SK-N-SH (cell line): ENCODE results near the gene TYROBP. TPM values are rescaled to one million over a fixed set of nuclear protein-coding genes. Genes with fewer than 3 reads are reported as not detected.

Experiments used
- CTCF ChIA-PET: fragments of 300-600, 350-600 bp; formaldehyde crosslinking; extraction: SDS; loops from one replicate; lab custom pipeline; 2021; lab: Yijun Ruan, JAX
- POLR2A ChIA-PET: fragments of 350-600 bp; sonication (Branson Sonifier 250); formaldehyde crosslinking; extraction: SDS; loops from one replicate; lab custom pipeline; 2020; ENCODE audit warnings: antibody characterized with exemption, inconsistent platforms; lab: Yijun Ruan, JAX
- DNase-seq: peaks from one replicate; pipeline ENCODE4 v3.0.0; 2012
- H2AFZ ChIP-seq: fragments of 200-600 bp; sonication (generic); 2 replicates; pipeline ENCODE4 v1.8.1; 2016; ENCODE audit warnings: antibody characterized with exemption, mild to moderate bottlenecking, low read depth
- H3F3A ChIP-seq: fragments of 200-600 bp; sonication (generic); replicated peaks from 2 replicates; pipeline ENCODE3; 2016; ENCODE audit warnings: antibody characterized with exemption, mild to moderate bottlenecking; ENCODE audit not compliant: insufficient read depth
- H3K27ac ChIP-seq, 2 experiments: fragments of 200-500 bp in 1 of 2; fragments of 200-600 bp in 1 of 2; sonication (Bioruptor generic) in 1 of 2; sonication (generic), shearing (Covaris generic) in 1 of 2; 2 replicates each; pipeline versions ENCODE4 v1.5.1 to v1.6.1; 2014 to 2016; ENCODE audit warnings: low read depth in 2 of 2, inconsistent platforms in 1 of 2, low read length in 1 of 2, mild to moderate bottlenecking in 1 of 2, mixed read lengths in 1 of 2
- H3K27me3 ChIP-seq: fragments of 200-600 bp; sonication (generic), shearing (Covaris generic); 2 replicates; pipeline ENCODE4 v1.6.1; 2016; ENCODE audit warnings: mixed run types; ENCODE audit not compliant: insufficient read depth
- H3K36me3 ChIP-seq, 2 experiments: fragments of 200-500 bp in 1 of 2; fragments of 200-600 bp in 1 of 2; sonication (Bioruptor generic) in 1 of 2; sonication (generic) in 1 of 2; replicated peaks in 1 of 2; 2 replicates each; pipeline versions ENCODE3 to v1.5.1; 2014 to 2016; ENCODE audit warnings: low read length in 1 of 2, mild to moderate bottlenecking in 1 of 2; ENCODE audit not compliant: insufficient read depth in 2 of 2, control insufficient read depth in 1 of 2
- H3K4me1 ChIP-seq, 2 experiments: fragments of 200-500 bp in 1 of 2; fragments of 200-600 bp in 1 of 2; sonication (Bioruptor generic) in 1 of 2; sonication (generic), shearing (Covaris generic) in 1 of 2; 2 replicates each; pipeline versions ENCODE4 v1.5.1 to v1.6.1; 2014 to 2016; ENCODE audit warnings: low read depth in 1 of 2, low read length in 1 of 2, mixed run types in 1 of 2; ENCODE audit not compliant: insufficient read depth in 2 of 2, control insufficient read depth in 1 of 2
- H3K4me2 ChIP-seq: fragments of 200-600 bp; sonication (generic), shearing (Covaris generic); 2 replicates; pipeline ENCODE4 v1.6.1; 2017; ENCODE audit warnings: mixed run types
- H3K4me3 ChIP-seq, 2 experiments: fragments of 200-500 bp in 1 of 2; fragments of 200-600 bp in 1 of 2; sonication (Bioruptor generic) in 1 of 2; sonication (generic), shearing (Covaris generic) in 1 of 2; 2 replicates each; pipeline versions ENCODE4 v1.5.1 to v1.8.1; 2014 to 2016; ENCODE audit warnings: low read depth in 2 of 2, inconsistent platforms in 1 of 2, low read length in 1 of 2, mild to moderate bottlenecking in 1 of 2, mixed read lengths in 1 of 2, moderate library complexity in 1 of 2
- H3K79me2 ChIP-seq: fragments of 200-600 bp; sonication (generic); 2 replicates; pipeline ENCODE4 v1.8.1; 2017; ENCODE audit warnings: mild to moderate bottlenecking; ENCODE audit not compliant: insufficient read depth
- H3K9ac ChIP-seq: fragments of 200-600 bp; sonication (generic); 2 replicates; pipeline ENCODE4 v1.6.1; 2017; ENCODE audit warnings: mixed run types
- H3K9me2 ChIP-seq: fragments of 200-600 bp; sonication (generic); 2 replicates; pipeline ENCODE4 v1.6.1; 2017; ENCODE audit warnings: mixed run types
- H3K9me3 ChIP-seq: fragments of 200-600 bp; sonication (generic); 2 replicates; pipeline ENCODE4 v1.6.1; 2017; ENCODE audit warnings: mixed run types, mild to moderate bottlenecking, moderate library complexity
- H4K20me1 ChIP-seq: fragments of 200-600 bp; sonication (generic); 2 replicates; pipeline ENCODE4 v1.6.1; 2017; ENCODE audit warnings: mild to moderate bottlenecking, mixed run types; ENCODE audit not compliant: insufficient read depth
- ELF1 ChIP-seq: IDR thresholded peaks from 2 replicates; pipeline ENCODE4 v1.4.0; 2012
- EP300 ChIP-seq, 2 experiments: IDR thresholded peaks; 2 replicates each; pipeline versions ENCODE4 v1.4.0 to v1.6.1; 2012; ENCODE audit warnings: borderline replicate concordance in 1 of 2, low read depth in 1 of 2, low read length in 1 of 2
- EZH2phosphoT487 ChIP-seq: fragments of 200-600 bp; sonication (generic); IDR thresholded peaks from 2 replicates; pipeline ENCODE4 v1.6.1; 2017; ENCODE audit warnings: low read depth, mixed run types, mild to moderate bottlenecking, antibody characterized with exemption, moderate library complexity, borderline replicate concordance
- FOSL2 ChIP-seq: IDR thresholded peaks from 2 replicates; pipeline ENCODE4 v1.4.0; 2012; ENCODE audit warnings: low read depth, mild to moderate bottlenecking, moderate library complexity, borderline replicate concordance
- FOXJ3 ChIP-seq: sonication (generic); formaldehyde crosslinking; IDR thresholded peaks from 2 replicates; pipeline ENCODE4 v1.5.1; 2020; ENCODE audit warnings: mild to moderate bottlenecking, missing genetic modification reagents
- FOXM1 ChIP-seq: IDR thresholded peaks from 2 replicates; pipeline ENCODE4 v1.4.0; 2012; ENCODE audit warnings: low read depth, mild to moderate bottlenecking
- GABPA ChIP-seq: IDR thresholded peaks from 2 replicates; pipeline ENCODE4 v1.4.0; 2012; ENCODE audit warnings: low read depth, mild to moderate bottlenecking
- JUND ChIP-seq: IDR thresholded peaks from 2 replicates; pipeline ENCODE4 v1.4.0; 2012
- NFIC ChIP-seq: IDR thresholded peaks from 2 replicates; pipeline ENCODE4 v1.4.0; 2012; ENCODE audit warnings: borderline replicate concordance
- POLR2AphosphoS5 ChIP-seq: IDR thresholded peaks from 2 replicates; pipeline ENCODE4 v1.6.1; 2012; ENCODE audit warnings: low read depth, low read length
- RFX5 ChIP-seq: IDR thresholded peaks from 2 replicates; pipeline ENCODE4 v1.6.1; 2012; ENCODE audit warnings: mild to moderate bottlenecking, improper control_type of control experiment, low read length
- RXRA ChIP-seq: IDR thresholded peaks from 2 replicates; pipeline ENCODE4 v1.4.0; 2012; ENCODE audit warnings: low read depth, mild to moderate bottlenecking, borderline replicate concordance
- TAF1 ChIP-seq: IDR thresholded peaks from 2 replicates; pipeline ENCODE4 v1.6.1; 2012; ENCODE audit warnings: low read depth, mild to moderate bottlenecking, low read length, moderate library complexity, borderline replicate concordance
- TCF12 ChIP-seq: IDR thresholded peaks from 2 replicates; pipeline ENCODE4 v1.4.0; 2012
- TEAD4 ChIP-seq: IDR thresholded peaks from 2 replicates; pipeline ENCODE4 v1.4.0; 2012; ENCODE audit warnings: mild to moderate bottlenecking, borderline replicate concordance; ENCODE audit not compliant: insufficient read depth
- WGBS: methylation state at CpG from one replicate; pipeline ENCODE4 v1.1.6; 2017; ENCODE audit warnings: low lambda C conversion rate; 5-methylcytosine and 5-hydroxymethylcytosine counted together
- polyA plus RNA-seq, 3 experiments: library from polyadenylated mRNA; depleted of rRNA; stranded (reverse); fragments of >200 nt; gene quantifications; 2 replicates each; pipeline ENCODE4 v1.2.3, GENCODE V29; 2012

TYROBP gene
- polyA plus RNA-seq, 1 of the 3 experiments (the other 2 are of a cell fraction): not detected

DNA sequence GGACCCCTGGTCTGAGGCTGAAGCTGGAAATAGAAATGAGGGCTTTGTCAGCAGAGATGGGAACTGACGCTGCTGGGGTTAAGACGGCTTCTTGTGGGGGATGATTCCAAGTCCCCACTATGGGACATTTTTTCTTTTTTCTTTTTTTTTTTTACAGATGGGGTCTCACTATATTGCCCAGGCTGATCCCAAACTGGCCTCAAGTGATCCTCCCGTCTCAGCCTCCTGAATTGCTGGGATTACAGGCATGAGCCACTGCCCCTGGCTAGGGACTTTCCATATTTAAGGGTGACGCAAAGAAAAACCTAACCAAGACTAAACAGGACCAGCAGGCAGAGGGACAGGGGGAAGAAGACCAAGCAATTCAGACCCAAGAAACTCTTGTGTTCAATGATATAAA lies 38.1 kb upstream of the TYROBP start:
- Histone ChIP-seq H3F3A (peaks cover 5% of the 10 kb centered on the region), H3K4me3 (no peak overlapping the region), H3K9me3 (no peaks in the 10 kb centered on the region), H3K27ac (no peak overlapping the region), H3K36me3 (peaks cover 0 to 10% of the 10 kb centered on the region in 2 experiments), H3K4me1 (no peaks in the 10 kb centered on the region), H3K4me2 (no peak overlapping the region), H3K79me2 (no peaks in the 10 kb centered on the region), H2AFZ (no peak overlapping the region), H3K9me2 (no peaks in the 10 kb centered on the region), H3K9ac (no peak overlapping the region), H4K20me1 (no peaks in the 10 kb centered on the region), H3K27me3 (no peaks in the 10 kb centered on the region)
- POLR2A ChIA-PET: no interaction called here
- 96% methylated on average over 4 of the region's 4 CpGs for WGBS
- CTCF ChIA-PET: interaction anchor here (0.6 to 1.2 kb wide), 6 partner anchors 7 to 107 kb away, joined by 3 to 6 read pairs (median 4); partner anchors contain the start of gene THAP8
- TF ChIP-seq TEAD4: no peak
- TF ChIP-seq JUND: no peak
- TF ChIP-seq TAF1: no peak
- TF ChIP-seq EP300 (IDR thresholded peaks at IDR 0.05; ENCODE audit: borderline replicate concordance in 1 of 2, low read depth in 1 of 2, low read length in 1 of 2): no peak
- TF ChIP-seq ELF1: no peak
- TF ChIP-seq RFX5: no peak
- no peak for TF ChIP-seq FOSL2
- no peak for TF ChIP-seq FOXJ3
- no peak for TF ChIP-seq NFIC
- TF ChIP-seq RXRA: no peak
- DNase-seq: no peak

DNA sequence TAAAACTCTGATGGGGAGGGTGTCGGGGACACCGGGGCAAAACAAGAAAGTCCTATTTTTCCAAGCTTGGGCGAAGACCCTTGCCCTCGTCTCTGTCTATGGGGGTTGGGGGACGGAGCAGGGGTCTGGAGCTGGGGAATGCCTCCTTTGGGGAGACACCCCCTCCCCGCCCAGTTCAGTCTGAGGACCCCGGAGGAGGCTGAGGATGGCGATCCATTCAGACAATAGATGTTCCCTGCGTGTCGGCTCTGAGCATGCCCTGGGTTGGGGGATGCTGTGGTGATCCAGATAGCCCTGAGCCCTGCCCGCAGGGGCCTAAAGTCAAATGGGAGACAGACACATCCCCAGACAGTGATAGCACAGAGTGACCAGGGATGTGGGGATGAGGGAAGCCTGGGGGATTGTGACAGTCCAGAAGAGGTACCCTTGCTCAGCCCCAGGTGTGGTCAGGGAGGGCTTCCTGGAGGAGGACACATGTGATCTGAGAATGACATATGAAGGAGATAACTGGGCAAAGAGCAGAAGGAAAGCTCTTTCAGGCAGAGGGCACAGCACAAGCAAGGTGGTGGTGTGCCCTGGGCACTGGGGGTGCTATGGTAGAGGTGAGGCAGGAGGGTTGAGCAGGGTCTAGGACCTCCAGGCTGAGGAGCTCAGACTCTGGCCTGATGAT lies 37.2 kb upstream of the TYROBP start:
- Histone ChIP-seq H3K4me2 (no peak overlapping the region), H3K79me2 (no peaks in the 10 kb centered on the region), H2AFZ (no peak overlapping the region), H3K9ac (no peak overlapping the region), H3K4me1 (no peaks in the 10 kb centered on the region), H3K9me2 (no peaks in the 10 kb centered on the region), H3K4me3 (no peak overlapping the region), H3K36me3 (peaks cover 0 to 10% of the 10 kb centered on the region in 2 experiments), H3K9me3 (no peaks in the 10 kb centered on the region), H4K20me1 (no peaks in the 10 kb centered on the region), H3F3A (peaks cover 5% of the 10 kb centered on the region), H3K27ac (no peak overlapping the region), H3K27me3 (no peaks in the 10 kb centered on the region)
- ChIA-PET CTCF (interaction anchor here (0.9 to 1.0 kb wide), 2 partner anchors 13 to 37 kb away, joined by 3 to 6 read pairs; no protein-coding TSS in a partner anchor), POLR2A (no interaction called here)
- DNase-seq: no peak
- WGBS: 91% methylated on average over 6 of the region's 11 CpGs
- TF ChIP-seq FOXM1 (no peak), GABPA (no peak), TCF12 (no peak), POLR2AphosphoS5 (no peak)

DNA sequence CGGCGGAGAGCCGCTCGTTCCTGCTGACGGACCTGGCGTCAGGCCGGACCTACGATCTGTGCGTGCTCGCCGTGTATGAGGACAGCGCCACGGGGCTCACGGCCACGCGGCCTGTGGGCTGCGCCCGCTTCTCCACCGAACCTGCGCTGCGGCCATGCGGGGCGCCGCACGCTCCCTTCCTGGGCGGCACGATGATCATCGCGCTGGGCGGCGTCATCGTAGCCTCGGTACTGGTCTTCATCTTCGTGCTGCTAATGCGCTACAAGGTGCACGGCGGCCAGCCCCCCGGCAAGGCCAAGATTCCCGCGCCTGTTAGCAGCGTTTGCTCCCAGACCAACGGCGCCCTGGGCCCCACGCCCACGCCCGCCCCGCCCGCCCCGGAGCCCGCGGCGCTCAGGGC lies 36.5 kb upstream of the TYROBP start:
- H3K27ac ChIP-seq: no peak overlapping the region
- no peaks in the 10 kb centered on the region for H4K20me1 ChIP-seq
- WGBS: 96% methylated on average over 35 of the region's 52 CpGs
- no peaks in the 10 kb centered on the region for H3K27me3 ChIP-seq
- DNase-seq: no peak
- H2AFZ ChIP-seq: no peak overlapping the region
- no peak overlapping the region for H3K4me3 ChIP-seq
- no peaks in the 10 kb centered on the region for H3K79me2 ChIP-seq
- no peaks in the 10 kb centered on the region for H3K4me1 ChIP-seq
- no peak overlapping the region for H3K9ac ChIP-seq
- H3K4me2 ChIP-seq: no peak overlapping the region
- TF ChIP-seq EZH2phosphoT487 (no peak), TCF12 (no peak)
- TF ChIP-seq, all 33 proteins: peak for 0
- no peaks in the 10 kb centered on the region for H3K9me2 ChIP-seq
- CTCF ChIA-PET: interaction anchor here (1.2 kb wide), 1 partner anchor 14 kb away, joined by 3 read pairs; no protein-coding TSS in a partner anchor
- H3F3A ChIP-seq: peaks cover 5% of the 10 kb centered on the region
- POLR2A ChIA-PET: no interaction called here
- peaks cover 0 to 10% of the 10 kb centered on the region in 2 experiments for H3K36me3 ChIP-seq
- no peaks in the 10 kb centered on the region for H3K9me3 ChIP-seq
